SU-DHL-6 (cell line): ENCODE measurements around the gene TNFRSF1B.

Experiments used
- EZH2phosphoT487 ChIP-seq: fragments of 200-600 bp; sonication (generic), shearing (Covaris generic); conservative IDR thresholded peaks from 2 replicates; pipeline ENCODE4 v1.6.1; 2018; ENCODE audit warnings: mild to moderate bottlenecking, antibody characterized with exemption, low read length, moderate library complexity, mixed read lengths
- TF ChIP-seq, protein P1 (sequence below): fragments of 200-600 bp; sonication (generic); IDR thresholded peaks from one replicate; pipeline ENCODE4 v1.5.1; 2017; ENCODE audit warnings: antibody characterized with exemption, mild to moderate bottlenecking, low read length, moderate library complexity; ENCODE audit not compliant: insufficient read depth, poor library complexity, severe bottlenecking

DNA sequence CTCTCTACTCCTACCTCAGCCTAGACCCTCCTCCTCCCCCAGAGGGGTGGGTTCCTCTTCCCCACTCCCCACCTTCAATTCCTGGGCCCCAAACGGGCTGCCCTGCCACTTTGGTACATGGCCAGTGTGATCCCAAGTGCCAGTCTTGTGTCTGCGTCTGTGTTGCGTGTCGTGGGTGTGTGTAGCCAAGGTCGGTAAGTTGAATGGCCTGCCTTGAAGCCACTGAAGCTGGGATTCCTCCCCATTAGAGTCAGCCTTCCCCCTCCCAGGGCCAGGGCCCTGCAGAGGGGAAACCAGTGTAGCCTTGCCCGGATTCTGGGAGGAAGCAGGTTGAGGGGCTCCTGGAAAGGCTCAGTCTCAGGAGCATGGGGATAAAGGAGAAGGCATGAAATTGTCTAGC lies 41.5 kb downstream of the TNFRSF1B start:
- TF ChIP-seq, protein P1, sequence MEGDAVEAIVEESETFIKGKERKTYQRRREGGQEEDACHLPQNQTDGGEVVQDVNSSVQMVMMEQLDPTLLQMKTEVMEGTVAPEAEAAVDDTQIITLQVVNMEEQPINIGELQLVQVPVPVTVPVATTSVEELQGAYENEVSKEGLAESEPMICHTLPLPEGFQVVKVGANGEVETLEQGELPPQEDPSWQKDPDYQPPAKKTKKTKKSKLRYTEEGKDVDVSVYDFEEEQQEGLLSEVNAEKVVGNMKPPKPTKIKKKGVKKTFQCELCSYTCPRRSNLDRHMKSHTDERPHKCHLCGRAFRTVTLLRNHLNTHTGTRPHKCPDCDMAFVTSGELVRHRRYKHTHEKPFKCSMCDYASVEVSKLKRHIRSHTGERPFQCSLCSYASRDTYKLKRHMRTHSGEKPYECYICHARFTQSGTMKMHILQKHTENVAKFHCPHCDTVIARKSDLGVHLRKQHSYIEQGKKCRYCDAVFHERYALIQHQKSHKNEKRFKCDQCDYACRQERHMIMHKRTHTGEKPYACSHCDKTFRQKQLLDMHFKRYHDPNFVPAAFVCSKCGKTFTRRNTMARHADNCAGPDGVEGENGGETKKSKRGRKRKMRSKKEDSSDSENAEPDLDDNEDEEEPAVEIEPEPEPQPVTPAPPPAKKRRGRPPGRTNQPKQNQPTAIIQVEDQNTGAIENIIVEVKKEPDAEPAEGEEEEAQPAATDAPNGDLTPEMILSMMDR = no peak
- TF ChIP-seq EZH2phosphoT487 = no peak
